K562 (cell line): Measurements from ENCODE around the gene SMARCB1. TPM values are rescaled to one million over a fixed set of nuclear protein-coding genes. Genes with fewer than 3 reads are reported as not detected.

Experiments
- MYBL2 ChIP-seq, 2 experiments: fragments of 450-650 bp in 1 of 2; sonication (generic) in 1 of 2; formaldehyde crosslinking in 1 of 2; IDR thresholded peaks; 2 replicates each; pipeline versions ENCODE4 v1.6.1 to v1.8.1; 2017 to 2022; ENCODE audit warnings: borderline replicate concordance in 1 of 2, inconsistent platforms in 1 of 2, low read depth in 1 of 2, mild to moderate bottlenecking in 1 of 2, missing genetic modification reagents in 1 of 2, moderate library complexity in 1 of 2
- ZNF717 ChIP-seq: fragments of 250-450 bp; sonication (Bioruptor Pico); IDR thresholded peaks from 2 replicates; pipeline ENCODE4 v1.5.0; 2021
- polyA plus RNA-seq, 8 experiments: library from polyadenylated mRNA; depleted of rRNA in 4 of 8; stranded (reverse) in 5 of 8; unstranded in 3 of 8; fragments of >200 nt; fragmentation: Nextera tagmentation in 2 of 8; fragmentation: Illumina TruSeq in 1 of 8; extraction: Ambion mirVana in 2 of 8; extraction: Trizol in 1 of 8; gene quantifications; 2 replicates each; pipeline versions ENCODE4 v1.2.1 to v1.2.3, GENCODE V29; 2011 to 2014; ENCODE audit warnings: inconsistent platforms in 1 of 8, missing spikeins in 1 of 8
- total RNA-seq, 7 experiments: library from RNA; depleted of rRNA in 6 of 7; stranded (reverse); fragments of >200 nt in 6 of 7; fragmentation: Illumina TruSeq in 2 of 7; extraction: Trizol in 2 of 7; gene quantifications; 2 replicates each; pipeline versions ENCODE4 v1.2.1 to v1.2.3, GENCODE V29; 2011 to 2021; ENCODE audit warnings: low replicate concordance in 1 of 7
- TF ChIP-seq, protein P1 (sequence below): fragments of 250-450 bp; sonication (Bioruptor Pico); IDR thresholded peaks from 2 replicates; pipeline ENCODE4 v1.4.0; 2020

Gene SMARCB1
- total and polyA plus RNA-seq, 9 of the 15 experiments (the other 6 are each of a cell fraction or from before 2014, with no cell fraction given), result 1.2 to 113 (median 65.4) TPM

GRCh38 chr22:23847310-23847920 is 60.6 kb downstream of the SMARCB1 start (continued):
- TF ChIP-seq, protein P1, sequence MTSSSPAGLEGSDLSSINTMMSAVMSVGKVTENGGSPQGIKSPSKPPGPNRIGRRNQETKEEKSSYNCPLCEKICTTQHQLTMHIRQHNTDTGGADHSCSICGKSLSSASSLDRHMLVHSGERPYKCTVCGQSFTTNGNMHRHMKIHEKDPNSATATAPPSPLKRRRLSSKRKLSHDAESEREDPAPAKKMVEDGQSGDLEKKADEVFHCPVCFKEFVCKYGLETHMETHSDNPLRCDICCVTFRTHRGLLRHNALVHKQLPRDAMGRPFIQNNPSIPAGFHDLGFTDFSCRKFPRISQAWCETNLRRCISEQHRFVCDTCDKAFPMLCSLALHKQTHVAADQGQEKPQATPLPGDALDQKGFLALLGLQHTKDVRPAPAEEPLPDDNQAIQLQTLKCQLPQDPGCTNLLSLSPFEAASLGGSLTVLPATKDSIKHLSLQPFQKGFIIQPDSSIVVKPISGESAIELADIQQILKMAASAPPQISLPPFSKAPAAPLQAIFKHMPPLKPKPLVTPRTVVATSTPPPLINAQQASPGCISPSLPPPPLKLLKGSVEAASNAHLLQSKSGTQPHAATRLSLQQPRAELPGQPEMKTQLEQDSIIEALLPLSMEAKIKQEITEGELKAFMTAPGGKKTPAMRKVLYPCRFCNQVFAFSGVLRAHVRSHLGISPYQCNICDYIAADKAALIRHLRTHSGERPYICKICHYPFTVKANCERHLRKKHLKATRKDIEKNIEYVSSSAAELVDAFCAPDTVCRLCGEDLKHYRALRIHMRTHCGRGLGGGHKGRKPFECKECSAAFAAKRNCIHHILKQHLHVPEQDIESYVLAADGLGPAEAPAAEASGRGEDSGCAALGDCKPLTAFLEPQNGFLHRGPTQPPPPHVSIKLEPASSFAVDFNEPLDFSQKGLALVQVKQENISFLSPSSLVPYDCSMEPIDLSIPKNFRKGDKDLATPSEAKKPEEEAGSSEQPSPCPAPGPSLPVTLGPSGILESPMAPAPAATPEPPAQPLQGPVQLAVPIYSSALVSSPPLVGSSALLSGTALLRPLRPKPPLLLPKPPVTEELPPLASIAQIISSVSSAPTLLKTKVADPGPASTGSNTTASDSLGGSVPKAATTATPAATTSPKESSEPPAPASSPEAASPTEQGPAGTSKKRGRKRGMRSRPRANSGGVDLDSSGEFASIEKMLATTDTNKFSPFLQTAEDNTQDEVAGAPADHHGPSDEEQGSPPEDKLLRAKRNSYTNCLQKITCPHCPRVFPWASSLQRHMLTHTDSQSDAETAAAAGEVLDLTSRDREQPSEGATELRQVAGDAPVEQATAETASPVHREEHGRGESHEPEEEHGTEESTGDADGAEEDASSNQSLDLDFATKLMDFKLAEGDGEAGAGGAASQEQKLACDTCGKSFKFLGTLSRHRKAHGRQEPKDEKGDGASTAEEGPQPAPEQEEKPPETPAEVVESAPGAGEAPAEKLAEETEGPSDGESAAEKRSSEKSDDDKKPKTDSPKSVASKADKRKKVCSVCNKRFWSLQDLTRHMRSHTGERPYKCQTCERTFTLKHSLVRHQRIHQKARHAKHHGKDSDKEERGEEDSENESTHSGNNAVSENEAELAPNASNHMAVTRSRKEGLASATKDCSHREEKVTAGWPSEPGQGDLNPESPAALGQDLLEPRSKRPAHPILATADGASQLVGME, result no peak
- TF ChIP-seq MYBL2 (IDR thresholded peaks at IDR 0.05; ENCODE audit: low read depth), result no peak
- TF ChIP-seq MYBL2 (CRISPR knock-in tag; IDR thresholded peaks at IDR 0.05; ENCODE audit: borderline replicate concordance), result no peak
- no peak for TF ChIP-seq ZNF717 (CRISPR knock-in tag)
